Activated T-helper 9 cell treated with anti-CD3 and anti-CD28 coated beads, Interleukin-2, amount 50 U/mL, for 16 hours (primary cell): ENCODE measurements around the gene TEX48.
A peak's percentile ranks its signal among the peaks of the same experiment; 100 is the strongest.

Source experiments
- DNase-seq: peaks from one replicate; pipeline ENCODE4 v3.0.0-alpha.2; 2020; ENCODE audit warnings: low read depth

Gene TEX48

DNA sequence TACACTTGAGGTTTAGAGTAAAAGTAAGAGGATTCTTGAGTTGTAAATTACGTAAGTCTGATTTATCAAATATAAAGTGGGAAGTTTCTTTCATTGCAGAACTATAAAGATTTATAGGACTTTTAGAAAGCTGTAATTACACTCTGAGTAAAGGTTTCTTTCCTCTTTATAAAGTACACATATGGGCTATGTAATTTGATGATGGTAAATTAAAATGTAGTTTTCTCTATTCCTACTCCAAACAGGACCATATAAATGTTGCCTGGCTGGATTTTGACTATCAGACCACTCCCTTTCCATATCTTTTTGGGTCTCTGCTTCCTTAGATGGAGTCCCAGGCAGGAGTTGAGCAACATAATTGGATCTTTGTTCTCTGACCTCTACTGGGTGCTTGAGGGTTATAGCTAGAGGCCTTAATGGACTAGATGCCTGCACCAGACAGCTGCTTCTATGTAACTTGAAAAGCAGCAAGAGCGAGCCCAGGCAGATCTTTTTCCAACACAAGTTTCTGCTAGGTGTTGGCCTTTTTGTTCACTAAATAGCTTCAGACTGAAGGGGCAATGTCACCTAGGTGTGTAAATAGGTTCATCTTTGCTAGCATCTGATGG is 11.4 kb upstream of the TEX48 start:
- DNase-seq = no peak

DNA sequence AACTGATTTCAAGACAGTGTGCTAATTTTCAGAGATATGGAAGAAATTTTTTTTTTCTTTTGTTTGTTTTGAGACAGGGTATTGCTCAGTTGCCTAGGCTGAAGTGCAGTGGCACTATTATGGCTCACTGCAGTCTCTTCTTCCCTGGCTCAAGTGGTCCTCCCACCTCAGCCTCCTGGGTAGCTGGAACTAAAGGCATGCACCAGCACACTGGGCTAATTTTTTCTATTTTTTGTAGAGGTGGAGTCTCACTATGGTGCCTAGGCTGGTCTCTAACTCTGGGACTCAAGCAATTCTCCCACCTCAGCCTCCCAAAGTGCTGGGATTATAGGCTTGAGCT is 9.9 kb upstream of the TEX48 start:
- DNase-seq = no peak

DNA sequence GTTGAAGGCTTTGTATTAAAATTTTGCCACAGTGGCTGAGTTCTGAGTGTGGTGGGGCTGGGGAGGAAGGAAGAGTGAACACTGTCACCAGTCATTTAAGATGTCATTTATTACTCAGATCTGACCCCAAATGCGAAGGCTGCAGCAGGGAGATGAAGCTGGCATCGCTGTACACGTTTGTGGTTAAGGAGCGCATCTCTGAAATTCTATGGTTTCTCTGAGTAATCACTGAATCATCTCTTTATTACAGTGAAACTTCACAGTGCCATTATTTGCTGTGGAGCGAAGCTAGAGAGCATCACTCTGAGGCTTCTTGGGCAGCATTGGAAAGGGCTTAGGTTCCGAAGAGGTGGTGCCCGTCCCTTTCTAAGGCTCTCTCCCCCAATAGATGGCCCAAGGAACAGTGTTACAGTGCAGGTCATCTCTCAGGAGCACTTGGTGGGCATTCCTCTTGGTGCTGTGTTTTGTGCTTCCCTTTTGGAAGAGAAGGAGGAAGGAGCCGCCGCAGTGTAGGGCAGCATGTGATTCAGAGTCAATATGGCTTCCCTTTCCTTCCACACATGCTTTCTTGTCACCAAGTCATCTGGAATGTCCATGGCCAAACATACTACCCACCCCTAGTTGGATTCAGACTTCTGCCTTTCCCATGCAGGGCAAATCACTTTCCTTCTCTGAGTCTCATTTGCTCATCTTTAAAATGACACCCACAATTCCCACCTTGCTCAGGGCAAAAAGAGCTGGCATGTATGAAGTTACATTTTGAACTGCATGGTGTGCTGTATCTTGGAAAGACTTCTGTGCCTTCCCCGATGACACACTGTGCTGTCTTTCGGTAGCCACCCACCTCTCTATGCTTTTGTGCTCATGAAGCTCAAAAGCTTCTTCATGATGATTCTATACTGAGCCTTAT is 9.3 kb upstream of the TEX48 start:
- peak; percentile 52 for DNase-seq

DNA sequence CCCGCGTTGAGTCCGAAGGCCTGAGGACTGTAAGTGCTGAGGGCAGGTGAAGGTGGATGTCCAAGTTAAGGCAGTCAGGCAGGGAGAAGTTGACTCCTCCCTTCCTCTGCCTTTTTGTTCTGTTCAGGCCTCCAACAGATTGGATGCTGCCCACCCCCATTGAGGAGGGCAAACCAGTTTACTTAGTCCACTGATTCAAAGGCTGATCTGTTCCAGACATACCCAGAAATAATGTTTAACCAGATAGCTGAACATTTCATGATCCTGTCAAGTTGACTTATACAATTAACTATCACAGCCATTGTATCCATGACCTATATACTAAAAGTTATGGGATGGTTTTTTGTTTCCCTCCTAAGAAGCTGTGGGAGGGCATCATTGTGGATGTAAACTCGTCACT is 8.3 kb upstream of the TEX48 start:
- no peak for DNase-seq

DNA sequence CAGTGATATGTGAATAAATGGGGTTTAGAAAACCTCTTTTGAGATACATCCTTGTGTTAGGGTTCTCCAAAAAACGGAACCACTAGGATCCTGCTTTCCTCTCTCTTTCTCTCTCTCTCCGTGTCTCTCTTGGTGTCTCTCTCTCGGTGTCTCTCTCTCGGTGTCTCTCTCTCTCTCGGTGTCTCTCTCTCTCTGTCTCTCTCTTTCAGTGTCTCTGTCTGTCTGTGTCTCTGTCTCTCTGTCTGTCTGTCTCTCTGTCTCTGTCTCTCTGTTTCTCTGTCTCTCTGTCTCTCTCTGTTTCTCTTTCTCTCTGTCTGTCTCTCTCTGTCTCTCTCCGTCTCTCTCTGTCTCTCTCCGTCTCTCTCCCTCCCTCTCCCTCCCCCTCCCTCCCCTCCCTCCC is 7.8 kb upstream of the TEX48 start:
- DNase-seq = no peak

DNA sequence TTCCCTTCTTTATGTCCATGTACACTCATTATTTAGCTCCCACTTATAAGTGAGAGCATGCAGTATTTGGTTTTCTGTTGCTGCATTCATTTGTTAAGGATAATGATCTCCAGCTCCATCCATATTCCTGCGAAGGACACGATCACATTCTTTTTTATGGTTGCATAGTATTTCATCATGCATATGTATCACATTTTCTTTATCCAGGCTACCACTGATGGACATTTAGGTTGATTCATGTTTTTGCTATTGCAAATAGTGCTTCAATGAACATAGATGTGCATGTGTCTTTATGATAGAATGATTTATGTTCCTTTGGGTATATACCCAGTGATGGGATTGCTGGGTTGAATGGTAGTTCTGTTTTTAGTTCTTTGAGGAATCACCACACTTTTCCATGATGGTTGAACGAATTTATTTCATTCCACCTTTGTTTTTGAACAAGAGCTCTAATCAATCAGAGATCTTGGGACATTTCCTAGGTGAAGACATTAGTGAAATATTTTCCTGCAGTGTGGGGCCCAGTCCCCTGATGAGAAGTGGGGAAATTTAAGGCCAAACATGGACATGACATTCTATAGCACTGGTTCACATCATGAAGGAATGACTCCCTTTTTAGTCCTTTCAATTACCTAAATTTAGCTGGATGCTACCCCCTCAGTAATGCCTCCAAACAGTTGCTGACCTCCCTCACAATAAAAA is 7.1 kb upstream of the TEX48 start:
- DNase-seq = no peak

DNA sequence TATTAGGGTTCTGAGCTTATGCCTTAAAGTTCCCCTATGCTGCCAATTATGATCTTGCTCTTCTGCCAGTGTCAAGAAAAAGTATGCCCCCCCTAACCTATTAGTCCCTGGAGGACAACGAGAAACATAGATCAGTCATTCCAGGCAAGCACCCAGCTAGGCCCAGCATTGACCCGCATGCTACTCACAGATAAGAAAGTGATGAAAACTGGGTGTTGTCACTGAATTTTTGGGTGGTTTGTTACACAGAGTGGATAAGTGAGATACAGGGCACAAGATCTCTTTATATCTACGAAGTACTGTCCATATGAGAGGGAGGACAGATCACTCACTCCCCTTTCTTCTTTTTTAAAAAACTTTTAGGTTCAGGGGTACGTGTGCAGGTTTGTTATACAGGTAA is 6.4 kb upstream of the TEX48 start:
- no peak for DNase-seq

DNA sequence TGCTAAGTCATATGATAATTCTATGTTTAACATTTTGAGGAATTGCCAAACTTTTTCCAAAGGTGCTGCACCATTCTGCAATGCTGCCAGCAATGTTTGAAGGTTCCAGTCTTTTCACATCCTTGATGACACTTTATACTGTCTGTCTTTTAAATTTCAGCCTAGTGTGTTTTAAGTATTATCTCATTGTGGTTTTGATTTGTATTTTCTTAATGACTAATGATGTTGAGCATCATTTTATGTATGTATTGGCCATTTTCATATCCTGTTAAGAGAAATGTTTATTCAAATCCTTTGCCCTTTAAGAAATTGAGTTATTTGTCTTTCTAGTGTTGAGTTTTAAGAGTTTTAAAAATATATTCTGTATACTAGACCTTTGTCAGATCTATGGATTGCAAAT is 5.0 kb upstream of the TEX48 start:
- no peak for DNase-seq

DNA sequence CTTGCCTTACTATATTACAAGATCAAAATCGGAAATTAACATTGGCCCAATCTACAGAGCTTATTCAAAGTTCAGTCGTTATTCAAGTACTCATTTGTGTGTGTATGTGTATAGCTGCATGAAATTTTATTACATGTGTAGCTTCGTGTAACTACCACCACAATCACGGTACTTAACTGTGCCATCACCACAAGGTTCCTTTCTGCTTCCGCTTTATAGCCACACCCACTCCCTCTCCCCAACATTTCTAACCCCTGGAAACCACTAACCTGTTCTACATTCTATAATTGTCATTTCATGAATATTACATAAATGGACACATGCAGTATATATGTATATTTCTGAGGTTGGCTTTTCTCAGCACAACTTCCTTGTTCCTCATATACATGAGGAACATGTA is 4.0 kb upstream of the TEX48 start:
- no peak for DNase-seq

DNA sequence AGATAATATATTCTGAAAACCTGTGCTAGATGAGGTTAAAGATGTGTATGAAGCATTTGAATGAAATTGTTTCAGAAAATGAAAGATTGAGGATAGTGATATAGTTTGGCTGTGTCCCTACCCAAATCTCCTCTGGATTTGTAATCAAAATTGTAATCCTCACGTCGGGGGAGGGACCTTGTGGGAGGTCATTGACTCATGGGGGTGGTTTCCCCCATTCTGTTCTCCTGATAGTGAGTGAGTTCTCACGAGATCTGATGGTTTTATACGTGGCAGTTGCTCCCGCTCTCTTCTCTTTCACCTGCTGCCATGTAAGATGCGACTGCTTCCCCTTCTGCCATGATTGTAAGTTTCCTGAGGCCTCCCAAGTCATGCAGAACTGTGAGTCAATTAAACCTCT is 2.0 kb upstream of the TEX48 start:
- DNase-seq = no peak

DNA sequence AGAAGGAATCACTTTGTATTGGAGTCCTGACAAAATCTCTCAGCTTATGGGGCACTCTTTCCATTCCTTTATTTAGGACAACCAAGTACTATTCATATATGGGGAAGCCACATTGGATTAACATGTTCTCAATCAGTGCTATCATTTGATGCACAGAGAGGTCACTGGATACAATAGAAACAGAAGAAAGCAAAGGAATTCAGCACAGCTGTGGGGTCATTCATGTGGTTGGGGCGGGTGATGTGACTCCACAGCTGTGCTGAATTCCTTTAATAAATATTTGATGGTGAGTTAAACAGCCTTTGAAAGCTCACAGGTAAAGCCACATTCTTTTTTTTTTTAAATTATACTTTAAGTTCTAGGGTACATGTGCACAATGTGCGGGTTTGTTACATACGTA is 854 bp upstream of the TEX48 start:
- DNase-seq = no peak

DNA sequence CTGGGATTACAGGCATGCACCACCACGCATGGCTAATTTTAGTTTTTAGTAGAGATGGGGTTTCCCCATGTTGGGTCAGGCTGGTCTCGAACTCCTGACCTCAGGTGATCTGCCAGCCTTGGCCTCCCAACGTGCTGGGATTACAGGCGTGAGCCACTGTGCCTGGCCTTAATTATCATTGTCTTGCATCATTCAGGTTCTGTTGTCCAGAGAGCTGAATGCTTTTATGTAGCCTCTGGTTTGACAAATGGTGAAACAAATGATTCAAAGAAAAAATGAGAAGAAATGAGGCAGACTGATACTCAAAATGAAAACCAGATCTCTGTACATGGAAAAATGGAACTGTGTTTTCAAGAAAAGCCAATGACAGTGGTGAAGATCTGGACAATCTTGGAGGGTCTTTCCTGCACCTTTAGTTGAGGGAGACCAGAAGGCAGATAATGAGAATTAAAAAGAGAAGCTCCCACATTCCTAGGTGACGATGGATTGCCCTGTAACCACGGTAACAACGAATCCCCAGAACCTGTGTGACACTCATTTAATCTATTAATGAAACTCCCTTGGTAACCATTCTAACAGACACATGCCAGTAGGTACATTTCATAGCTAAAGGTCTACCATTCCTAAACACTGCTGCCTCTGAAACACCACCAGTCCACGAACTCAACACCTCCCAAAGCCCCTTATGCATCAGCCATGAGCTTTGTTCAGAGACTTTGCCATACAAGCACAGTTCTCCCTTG is 1.6 kb downstream of the TEX48 start:
- DNase-seq = no peak

DNA sequence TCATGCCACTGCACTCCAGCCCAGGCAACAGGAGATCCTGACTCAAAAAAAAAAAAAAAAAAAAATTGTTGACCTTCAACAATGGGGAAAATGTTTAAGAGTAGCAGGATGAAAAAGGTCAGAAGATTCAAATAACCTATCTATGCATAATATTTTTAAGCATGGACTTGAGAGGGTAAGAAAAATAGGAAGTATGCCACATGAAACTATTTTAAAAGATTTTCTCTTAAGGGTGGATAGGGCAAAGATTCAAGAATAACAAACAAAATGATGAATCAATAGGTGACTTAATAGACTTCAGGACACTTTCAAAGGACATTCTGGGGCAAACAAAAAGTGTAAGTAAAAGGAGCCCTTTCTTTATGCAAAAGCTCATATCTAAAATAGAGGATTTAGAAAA is 3.2 kb downstream of the TEX48 start:
- no peak for DNase-seq

DNA sequence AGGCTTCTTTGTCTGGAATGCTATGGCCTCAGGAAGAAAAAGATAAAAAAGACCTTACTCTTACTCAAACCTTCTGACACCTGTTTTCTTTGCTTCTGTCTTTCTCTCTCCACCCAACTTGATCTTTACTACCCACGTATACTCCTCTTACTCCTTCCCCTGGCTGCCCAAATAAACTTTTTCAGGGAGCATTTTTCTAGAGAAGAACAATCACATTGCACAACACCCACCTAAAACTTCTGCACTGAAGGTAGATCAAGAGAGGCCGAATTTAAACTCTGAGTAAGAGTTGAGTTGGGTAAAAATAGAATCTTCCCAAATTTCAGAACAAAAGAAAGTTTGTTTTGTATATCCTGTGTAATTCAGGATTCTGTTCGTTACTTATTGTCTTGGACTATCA is 3.9 kb downstream of the TEX48 start:
- DNase-seq = no peak

DNA sequence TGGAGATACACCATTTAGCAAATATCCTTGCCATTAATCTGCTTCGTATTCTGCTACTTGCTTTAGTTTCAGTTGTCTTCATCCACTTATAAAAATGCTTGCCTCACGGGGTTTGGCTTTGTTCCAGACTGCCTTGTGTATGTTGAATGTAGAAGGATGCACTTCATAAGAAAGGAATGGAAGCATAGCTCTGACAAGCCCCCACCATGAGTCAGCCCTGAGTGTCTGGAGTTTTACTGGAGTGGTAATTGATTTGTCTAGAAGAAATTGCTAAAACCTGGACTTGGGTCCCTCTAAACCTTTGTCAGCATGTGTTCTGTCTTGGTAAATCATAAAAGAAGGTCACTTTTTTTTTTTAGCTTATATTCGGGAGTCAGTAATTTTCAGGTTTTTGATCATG is 4.6 kb downstream of the TEX48 start:
- no peak for DNase-seq

DNA sequence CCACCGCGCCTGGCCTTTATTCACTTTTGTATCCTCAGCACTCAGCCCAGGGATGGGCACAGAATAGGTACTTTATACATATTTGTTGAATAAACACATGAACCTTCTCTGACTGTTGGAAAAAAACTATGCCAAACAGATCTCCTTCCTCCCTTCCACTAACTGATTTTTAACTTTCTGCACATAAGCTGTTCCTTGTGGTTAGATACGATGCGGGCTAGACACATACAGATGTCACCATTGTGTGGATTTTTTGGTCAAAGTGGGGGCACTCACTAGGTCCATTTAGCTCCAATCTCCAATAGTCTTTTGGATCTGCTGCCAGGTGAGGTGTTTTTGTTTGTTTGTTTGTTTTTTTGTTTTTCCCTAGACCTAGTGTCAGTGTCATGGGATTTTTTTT is 5.1 kb downstream of the TEX48 start:
- no peak for DNase-seq

DNA sequence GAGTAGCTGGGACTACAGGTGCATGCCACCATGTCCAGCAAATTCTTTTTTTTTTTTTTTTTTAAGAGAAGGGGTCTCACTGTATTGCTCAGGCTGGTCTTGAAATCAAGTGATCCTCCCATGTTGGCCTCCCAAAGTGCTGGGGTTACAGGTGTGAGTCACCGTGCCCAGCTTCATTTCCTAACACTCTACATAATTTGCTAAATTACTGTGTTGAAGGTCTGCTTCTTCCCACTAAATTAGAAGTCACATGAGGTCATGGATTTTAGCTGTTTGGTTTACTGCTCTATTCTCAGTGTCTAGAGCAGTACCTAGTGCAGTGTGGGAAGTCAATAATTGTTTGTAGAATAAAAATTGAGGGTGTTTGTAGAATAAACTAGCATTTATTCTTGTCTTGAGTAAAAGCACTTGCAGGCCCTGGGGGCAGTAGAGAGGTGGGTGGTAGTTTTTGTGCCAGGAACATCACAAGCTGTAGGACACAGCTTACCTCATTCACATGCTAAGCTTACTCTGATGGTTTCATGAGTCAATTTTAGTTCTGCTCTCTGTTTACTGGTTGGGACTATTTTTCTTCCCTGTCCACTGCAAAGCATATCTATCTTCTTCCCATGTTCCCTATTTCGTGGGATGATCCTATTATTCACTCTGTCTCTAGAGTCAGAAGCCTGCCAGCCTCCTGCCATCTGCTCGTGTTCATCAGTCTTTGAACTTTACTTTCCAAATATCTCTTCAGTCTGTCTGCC is 7.0 kb downstream of the TEX48 start:
- no peak for DNase-seq

DNA sequence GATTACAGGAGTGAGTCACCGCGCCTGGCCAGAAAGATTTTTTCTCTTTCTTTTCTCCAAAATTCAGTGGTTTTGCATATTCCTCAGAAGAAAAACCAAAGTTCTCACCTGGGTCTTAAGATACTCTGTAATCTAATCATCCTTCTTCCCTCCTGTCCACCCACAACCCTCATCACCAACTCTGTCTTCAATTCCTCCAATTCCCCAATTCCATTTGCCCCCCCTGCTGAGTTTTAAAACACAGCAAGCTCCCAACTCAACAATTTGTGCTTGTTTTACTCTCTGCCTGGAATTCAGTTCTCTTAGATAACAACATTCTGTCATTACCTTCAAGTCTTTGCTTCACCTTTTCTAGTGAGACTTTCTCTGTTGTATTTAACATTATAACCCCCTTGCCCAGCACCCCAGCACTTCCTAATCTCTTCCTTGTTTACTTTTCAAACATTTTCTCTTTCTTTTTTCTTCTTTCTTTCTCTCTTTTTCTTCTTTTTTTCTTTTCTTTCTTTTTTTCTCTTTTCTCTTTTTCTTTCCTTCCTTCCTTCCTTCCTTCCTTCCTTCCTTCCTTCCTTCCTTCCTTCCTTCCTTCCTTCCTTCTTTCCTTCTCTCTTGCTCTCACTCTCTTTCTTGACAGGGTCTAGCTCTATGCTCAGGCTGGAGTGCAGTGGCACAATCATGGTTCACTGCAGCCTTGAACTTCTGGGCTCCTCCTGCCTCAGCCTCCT is 7.8 kb downstream of the TEX48 start:
- no peak for DNase-seq

DNA sequence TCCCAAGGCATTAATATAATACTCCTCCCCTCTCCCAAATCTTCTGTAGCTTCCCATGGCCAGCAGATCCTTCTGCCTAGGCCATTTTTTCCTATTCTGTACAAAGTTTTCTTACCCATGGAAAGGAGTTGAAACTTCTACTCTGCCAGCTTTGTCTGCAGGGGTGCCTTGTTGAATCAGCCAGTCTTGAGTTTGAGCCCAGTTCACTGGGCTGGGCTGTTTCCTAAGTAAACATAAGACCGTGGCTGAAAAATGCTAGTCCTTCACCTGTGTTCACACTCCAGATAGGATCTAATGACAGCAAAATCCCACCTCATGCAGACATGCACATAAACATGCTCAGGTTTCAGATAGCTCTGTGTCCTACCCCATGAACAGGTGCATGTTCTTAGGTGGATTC is 10.4 kb downstream of the TEX48 start:
- no peak for DNase-seq

DNA sequence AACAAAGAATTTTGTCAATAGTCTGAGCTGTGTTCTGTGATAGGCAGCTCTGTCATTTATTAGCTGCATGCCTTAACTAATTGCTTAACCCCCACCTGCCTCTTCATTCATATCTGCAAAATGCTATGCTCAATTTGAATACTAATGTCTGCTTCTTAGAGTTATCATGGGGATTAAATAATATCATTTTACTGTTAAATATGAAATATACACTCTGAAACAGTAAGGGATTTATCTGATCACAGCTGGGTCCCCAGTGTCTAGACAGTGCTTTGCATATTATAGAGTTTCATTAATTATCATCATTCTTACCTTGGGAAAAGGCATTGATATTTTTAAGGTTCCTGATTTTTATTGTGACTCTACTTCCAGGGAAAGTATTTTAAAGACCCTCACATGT is 12.0 kb downstream of the TEX48 start:
- no peak for DNase-seq

DNA sequence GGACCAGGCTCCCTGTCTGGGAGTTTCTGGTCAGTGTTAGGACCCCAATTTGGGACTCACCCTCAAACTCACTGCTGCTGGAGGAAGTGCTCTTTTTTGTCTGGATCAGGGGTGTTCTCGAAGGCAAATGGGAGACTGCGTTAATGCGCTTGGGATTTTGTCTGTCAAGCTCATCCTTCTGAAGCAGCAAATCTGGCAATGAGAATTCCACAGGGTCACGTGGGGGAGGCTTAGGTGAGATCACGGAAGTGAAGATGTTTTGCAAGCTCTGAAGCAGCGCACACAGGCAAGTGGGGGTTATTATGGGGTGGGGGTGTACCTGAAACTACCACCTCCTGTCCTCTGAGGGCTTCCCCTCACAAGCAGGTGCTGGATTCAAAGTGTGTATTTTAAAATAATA is 13.8 kb downstream of the TEX48 start:
- no peak for DNase-seq
